ENCODE data around the gene TNFRSF25. TPM values are rescaled to one million over a fixed set of nuclear protein-coding genes. Genes with fewer than 3 reads are reported as not detected.

The TNFRSF25 gene
- polyA plus RNA-seq, 1 donor from 2014 or later, result 52.2 TPM

- no peak overlapping the region for H3K27ac ChIP-seq (ENCODE audit: low read length)
- H3K27me3 ChIP-seq (ENCODE audit: insufficient read depth, low read depth, low read length), result peaks cover 13% of the 10 kb centered on the region
- no peaks in the 10 kb centered on the region for H3K9me2 ChIP-seq (ENCODE audit: insufficient read depth, low read length)
- no peak overlapping the region for H3K9ac ChIP-seq (ENCODE audit: low read length)
- H3K36me3 ChIP-seq (ENCODE audit: insufficient read depth, low read length), result no peaks in the 10 kb centered on the region
- H4K20me1 ChIP-seq (ENCODE audit: insufficient read depth), result no peaks in the 10 kb centered on the region
- no peak overlapping the region for H3K4me2 ChIP-seq (ENCODE audit: low read length)
- no peak for TF ChIP-seq SMC3 (conservative IDR thresholded peaks at IDR 0.05; ENCODE audit: poor library complexity)
- no peak for TF ChIP-seq POLR2AphosphoS5 (IDR thresholded peaks at IDR 0.05)
- TF ChIP-seq TAF1 (IDR thresholded peaks at IDR 0.05; ENCODE audit: low read depth), result no peak
- no peak for TF ChIP-seq EZH2 (IDR thresholded peaks at IDR 0.05; ENCODE audit: borderline replicate concordance, insufficient read depth, low read length, poor library complexity, severe bottlenecking)
- TF ChIP-seq CTCF (IDR thresholded peaks at IDR 0.05; ENCODE audit: poor library complexity, severe bottlenecking), result no peak
- TF ChIP-seq MXI1 (conservative IDR thresholded peaks at IDR 0.05; ENCODE audit: poor library complexity, severe bottlenecking), result no peak
- no peak for TF ChIP-seq EP300 (conservative IDR thresholded peaks at IDR 0.05; ENCODE audit: poor library complexity, severe bottlenecking)
- TF ChIP-seq REST (IDR thresholded peaks at IDR 0.05; ENCODE audit: borderline replicate concordance), result no peak
- no peak for TF ChIP-seq RAD21 (conservative IDR thresholded peaks at IDR 0.05)
- H3K9me3 ChIP-seq (ENCODE audit: low read length), result no peaks in the 10 kb centered on the region
- no peaks in the 10 kb centered on the region for H3K79me2 ChIP-seq (replicated peaks; ENCODE audit: insufficient read depth, low read length)
- H3F3A ChIP-seq (ENCODE audit: insufficient read depth, low read length, poor library complexity, severe bottlenecking), result no peaks in the 10 kb centered on the region
- no peak overlapping the region for H3K4me3 ChIP-seq (ENCODE audit: low read length)
- H2AFZ ChIP-seq (ENCODE audit: low read depth, low read length), result no peak overlapping the region
These were observed 15.8 kb upstream of the TNFRSF25 start for GRCh38 chr1:6481820-6482219.

GRCh38 chr1:6477039-6477820, 11.3 kb upstream of the TNFRSF25 start:
- Histone ChIP-seq H3F3A (ENCODE audit: insufficient read depth, low read length, poor library complexity, severe bottlenecking) (no peaks in the 10 kb centered on the region), H3K9me2 (ENCODE audit: insufficient read depth, low read length) (no peaks in the 10 kb centered on the region), H3K27ac (ENCODE audit: low read length) (no peak overlapping the region), H3K4me2 (ENCODE audit: low read length) (no peak overlapping the region), H3K9me3 (ENCODE audit: low read length) (no peaks in the 10 kb centered on the region), H2AFZ (ENCODE audit: low read depth, low read length) (no peak overlapping the region), H3K27me3 (ENCODE audit: insufficient read depth, low read depth, low read length) (no peaks in the 10 kb centered on the region), H3K4me3 (ENCODE audit: low read length) (no peak overlapping the region), H3K79me2 (replicated peaks; ENCODE audit: insufficient read depth, low read length) (no peaks in the 10 kb centered on the region), H3K36me3 (ENCODE audit: insufficient read depth, low read length) (no peaks in the 10 kb centered on the region), H3K9ac (ENCODE audit: low read length) (no peak overlapping the region), H4K20me1 (ENCODE audit: insufficient read depth) (no peaks in the 10 kb centered on the region)
- TF ChIP-seq POLR2AphosphoS5 (IDR thresholded peaks at IDR 0.05), result no peak
- TF ChIP-seq TAF1 (IDR thresholded peaks at IDR 0.05; ENCODE audit: low read depth), result no peak
- no peak for TF ChIP-seq CTCF (IDR thresholded peaks at IDR 0.05; ENCODE audit: poor library complexity, severe bottlenecking)
- no peak for TF ChIP-seq EP300 (conservative IDR thresholded peaks at IDR 0.05; ENCODE audit: poor library complexity, severe bottlenecking)
- TF ChIP-seq SMC3 (conservative IDR thresholded peaks at IDR 0.05; ENCODE audit: poor library complexity), result no peak
- no peak for TF ChIP-seq MXI1 (conservative IDR thresholded peaks at IDR 0.05; ENCODE audit: poor library complexity, severe bottlenecking)
- no peak for TF ChIP-seq REST (IDR thresholded peaks at IDR 0.05; ENCODE audit: borderline replicate concordance)
